Measurements from ENCODE around the gene APBB2.

DNA sequence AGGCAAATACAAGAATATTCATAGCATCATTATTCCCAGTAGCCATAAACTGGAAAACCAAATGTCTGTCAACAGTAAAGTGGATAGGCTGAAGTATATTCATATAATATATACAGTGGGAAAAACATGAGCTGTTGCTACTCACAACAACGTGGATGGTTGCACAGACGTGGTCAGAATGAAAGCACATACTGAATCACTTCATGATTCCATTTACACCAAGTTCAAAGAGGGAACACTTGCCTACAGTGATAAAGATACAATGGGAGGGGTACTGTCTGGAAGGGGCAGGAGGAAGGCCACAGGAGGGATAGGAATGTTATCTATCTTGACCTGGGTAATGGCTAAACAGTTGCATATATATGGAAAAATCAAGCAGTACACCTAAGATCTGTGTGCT is 25.3 kb downstream of the APBB2 start:
- TF ChIP-seq, protein P1, sequence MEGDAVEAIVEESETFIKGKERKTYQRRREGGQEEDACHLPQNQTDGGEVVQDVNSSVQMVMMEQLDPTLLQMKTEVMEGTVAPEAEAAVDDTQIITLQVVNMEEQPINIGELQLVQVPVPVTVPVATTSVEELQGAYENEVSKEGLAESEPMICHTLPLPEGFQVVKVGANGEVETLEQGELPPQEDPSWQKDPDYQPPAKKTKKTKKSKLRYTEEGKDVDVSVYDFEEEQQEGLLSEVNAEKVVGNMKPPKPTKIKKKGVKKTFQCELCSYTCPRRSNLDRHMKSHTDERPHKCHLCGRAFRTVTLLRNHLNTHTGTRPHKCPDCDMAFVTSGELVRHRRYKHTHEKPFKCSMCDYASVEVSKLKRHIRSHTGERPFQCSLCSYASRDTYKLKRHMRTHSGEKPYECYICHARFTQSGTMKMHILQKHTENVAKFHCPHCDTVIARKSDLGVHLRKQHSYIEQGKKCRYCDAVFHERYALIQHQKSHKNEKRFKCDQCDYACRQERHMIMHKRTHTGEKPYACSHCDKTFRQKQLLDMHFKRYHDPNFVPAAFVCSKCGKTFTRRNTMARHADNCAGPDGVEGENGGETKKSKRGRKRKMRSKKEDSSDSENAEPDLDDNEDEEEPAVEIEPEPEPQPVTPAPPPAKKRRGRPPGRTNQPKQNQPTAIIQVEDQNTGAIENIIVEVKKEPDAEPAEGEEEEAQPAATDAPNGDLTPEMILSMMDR (IDR thresholded peaks at IDR 0.05; ENCODE audit: low read depth, low read length, poor library complexity, severe bottlenecking) = no peak
- no peak for TF ChIP-seq EZH2phosphoT487 (IDR thresholded peaks at IDR 0.05; ENCODE audit: borderline replicate concordance, low read length)

Data from DOHH2 (cell line).